SK-N-SH (cell line): Measurements from ENCODE around the gene SAE1. TPM values are rescaled to one million over a fixed set of nuclear protein-coding genes. Genes with fewer than 3 reads are reported as not detected.

Source experiments
- CTCF ChIA-PET: fragments of 300-600, 350-600 bp; formaldehyde crosslinking; extraction: SDS; loops from one replicate; lab custom pipeline; 2021; lab: Yijun Ruan, JAX
- POLR2A ChIA-PET: fragments of 350-600 bp; sonication (Branson Sonifier 250); formaldehyde crosslinking; extraction: SDS; loops from one replicate; lab custom pipeline; 2020; ENCODE audit warnings: antibody characterized with exemption, inconsistent platforms; lab: Yijun Ruan, JAX
- DNase-seq: peaks from one replicate; pipeline ENCODE4 v3.0.0; 2012
- H2AFZ ChIP-seq: fragments of 200-600 bp; sonication (generic); 2 replicates; pipeline ENCODE4 v1.8.1; 2016; ENCODE audit warnings: antibody characterized with exemption, mild to moderate bottlenecking, low read depth
- H3F3A ChIP-seq: fragments of 200-600 bp; sonication (generic); replicated peaks from 2 replicates; pipeline ENCODE3; 2016; ENCODE audit warnings: antibody characterized with exemption, mild to moderate bottlenecking; ENCODE audit not compliant: insufficient read depth
- H3K27ac ChIP-seq, 2 experiments: fragments of 200-500 bp in 1 of 2; fragments of 200-600 bp in 1 of 2; sonication (Bioruptor generic) in 1 of 2; sonication (generic), shearing (Covaris generic) in 1 of 2; 2 replicates each; pipeline versions ENCODE4 v1.5.1 to v1.6.1; 2014 to 2016; ENCODE audit warnings: low read depth in 2 of 2, inconsistent platforms in 1 of 2, low read length in 1 of 2, mild to moderate bottlenecking in 1 of 2, mixed read lengths in 1 of 2
- H3K27me3 ChIP-seq: fragments of 200-600 bp; sonication (generic), shearing (Covaris generic); 2 replicates; pipeline ENCODE4 v1.6.1; 2016; ENCODE audit warnings: mixed run types; ENCODE audit not compliant: insufficient read depth
- H3K36me3 ChIP-seq, 2 experiments: fragments of 200-500 bp in 1 of 2; fragments of 200-600 bp in 1 of 2; sonication (Bioruptor generic) in 1 of 2; sonication (generic) in 1 of 2; replicated peaks in 1 of 2; 2 replicates each; pipeline versions ENCODE3 to v1.5.1; 2014 to 2016; ENCODE audit warnings: low read length in 1 of 2, mild to moderate bottlenecking in 1 of 2; ENCODE audit not compliant: insufficient read depth in 2 of 2, control insufficient read depth in 1 of 2
- H3K4me1 ChIP-seq, 2 experiments: fragments of 200-500 bp in 1 of 2; fragments of 200-600 bp in 1 of 2; sonication (Bioruptor generic) in 1 of 2; sonication (generic), shearing (Covaris generic) in 1 of 2; 2 replicates each; pipeline versions ENCODE4 v1.5.1 to v1.6.1; 2014 to 2016; ENCODE audit warnings: low read depth in 1 of 2, low read length in 1 of 2, mixed run types in 1 of 2; ENCODE audit not compliant: insufficient read depth in 2 of 2, control insufficient read depth in 1 of 2
- H3K4me2 ChIP-seq: fragments of 200-600 bp; sonication (generic), shearing (Covaris generic); 2 replicates; pipeline ENCODE4 v1.6.1; 2017; ENCODE audit warnings: mixed run types
- H3K4me3 ChIP-seq, 2 experiments: fragments of 200-500 bp in 1 of 2; fragments of 200-600 bp in 1 of 2; sonication (Bioruptor generic) in 1 of 2; sonication (generic), shearing (Covaris generic) in 1 of 2; 2 replicates each; pipeline versions ENCODE4 v1.5.1 to v1.8.1; 2014 to 2016; ENCODE audit warnings: low read depth in 2 of 2, inconsistent platforms in 1 of 2, low read length in 1 of 2, mild to moderate bottlenecking in 1 of 2, mixed read lengths in 1 of 2, moderate library complexity in 1 of 2
- H3K79me2 ChIP-seq: fragments of 200-600 bp; sonication (generic); 2 replicates; pipeline ENCODE4 v1.8.1; 2017; ENCODE audit warnings: mild to moderate bottlenecking; ENCODE audit not compliant: insufficient read depth
- H3K9ac ChIP-seq: fragments of 200-600 bp; sonication (generic); 2 replicates; pipeline ENCODE4 v1.6.1; 2017; ENCODE audit warnings: mixed run types
- H3K9me2 ChIP-seq: fragments of 200-600 bp; sonication (generic); 2 replicates; pipeline ENCODE4 v1.6.1; 2017; ENCODE audit warnings: mixed run types
- H3K9me3 ChIP-seq: fragments of 200-600 bp; sonication (generic); 2 replicates; pipeline ENCODE4 v1.6.1; 2017; ENCODE audit warnings: mixed run types, mild to moderate bottlenecking, moderate library complexity
- H4K20me1 ChIP-seq: fragments of 200-600 bp; sonication (generic); 2 replicates; pipeline ENCODE4 v1.6.1; 2017; ENCODE audit warnings: mild to moderate bottlenecking, mixed run types; ENCODE audit not compliant: insufficient read depth
- POLR2AphosphoS5 ChIP-seq: IDR thresholded peaks from 2 replicates; pipeline ENCODE4 v1.6.1; 2012; ENCODE audit warnings: low read depth, low read length
- TAF1 ChIP-seq: IDR thresholded peaks from 2 replicates; pipeline ENCODE4 v1.6.1; 2012; ENCODE audit warnings: low read depth, mild to moderate bottlenecking, low read length, moderate library complexity, borderline replicate concordance
- WGBS: methylation state at CpG from one replicate; pipeline ENCODE4 v1.1.6; 2017; ENCODE audit warnings: low lambda C conversion rate; 5-methylcytosine and 5-hydroxymethylcytosine counted together
- polyA plus RNA-seq, 3 experiments: library from polyadenylated mRNA; depleted of rRNA; stranded (reverse); fragments of >200 nt; gene quantifications; 2 replicates each; pipeline ENCODE4 v1.2.3, GENCODE V29; 2012
- TF ChIP-seq, protein P1 (sequence below): IDR thresholded peaks from 2 replicates; pipeline ENCODE4 v1.4.0; 2012; ENCODE audit warnings: low read depth
- TF ChIP-seq, protein P2 (sequence below): IDR thresholded peaks from 2 replicates; pipeline ENCODE4 v1.6.1; 2012; ENCODE audit warnings: mild to moderate bottlenecking, low read depth, low read length, moderate library complexity
- TF ChIP-seq, protein P3 (sequence below): IDR thresholded peaks from 2 replicates; pipeline ENCODE4 v1.4.0; 2012; ENCODE audit warnings: low read depth, borderline replicate concordance

Gene SAE1
- polyA plus RNA-seq, 1 of the 3 experiments (the other 2 are of a cell fraction), result 123 TPM

DNA sequence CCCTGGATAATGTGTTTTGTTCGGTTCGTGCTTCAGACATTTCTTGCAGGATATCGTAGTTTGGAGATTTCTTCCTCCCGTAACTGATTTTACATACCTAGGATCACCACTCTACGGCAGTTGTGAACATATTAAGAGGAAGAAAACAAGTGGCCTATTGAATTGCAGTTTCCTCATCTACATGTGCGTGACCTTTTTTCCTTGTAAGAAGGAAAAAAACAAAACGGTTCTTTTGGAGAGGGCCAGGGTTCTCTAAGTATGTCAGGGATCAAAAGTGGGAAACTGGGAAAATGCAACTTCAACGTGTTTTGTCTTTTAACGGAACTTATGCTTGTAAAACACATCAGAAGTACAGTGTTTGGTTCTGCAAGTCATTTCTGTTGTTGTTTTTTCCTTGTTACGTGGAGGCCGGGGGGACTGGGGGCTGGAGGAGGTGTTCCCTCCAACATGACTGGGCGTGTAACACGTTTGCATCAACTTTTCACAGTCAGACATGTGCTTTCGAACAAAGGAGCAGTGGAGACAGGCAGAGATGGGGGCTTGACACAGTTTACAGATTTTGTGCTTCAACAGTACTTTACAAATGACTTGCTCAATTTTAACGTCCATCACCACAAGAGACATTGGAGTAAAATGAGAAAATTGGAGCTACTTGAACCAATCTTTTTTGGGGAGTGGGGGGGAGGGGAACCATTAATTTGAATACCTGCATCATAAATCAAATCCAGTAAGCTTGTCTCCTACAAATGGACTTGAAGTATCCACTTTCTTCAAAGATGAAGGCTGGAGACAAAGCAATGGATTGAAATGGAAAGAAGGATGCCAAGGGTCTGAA lies 20.9 kb upstream of the SAE1 start:
- peaks cover 42 to 52% of the 10 kb centered on the region in 2 experiments for H3K4me1 ChIP-seq
- no peaks in the 10 kb centered on the region for H3K9me3 ChIP-seq
- H3F3A ChIP-seq, result peaks cover 40% of the 10 kb centered on the region
- H3K79me2 ChIP-seq, result peaks cover 76% of the 10 kb centered on the region
- H3K4me2 ChIP-seq, result peak overlapping the region; percentile 99
- H4K20me1 ChIP-seq, result no peaks in the 10 kb centered on the region
- H2AFZ ChIP-seq, result no peak overlapping the region
- H3K36me3 ChIP-seq, result peaks cover 19 to 23% of the 10 kb centered on the region in 2 experiments
- ChIA-PET POLR2A (no interaction called here), CTCF (interaction anchor here (1.0 to 1.2 kb wide), 2 partner anchors 16 to 138 kb away, joined by 3 read pairs; no protein-coding TSS in a partner anchor)
- H3K9me2 ChIP-seq, result no peaks in the 10 kb centered on the region
- no peak for DNase-seq
- WGBS, result 50% methylated on average over 15 of the region's 15 CpGs
- no peaks in the 10 kb centered on the region for H3K27me3 ChIP-seq
- H3K9ac ChIP-seq, result peak overlapping the region; percentile 100
- peak overlapping the region; percentile 78 to 92 for H3K4me3 ChIP-seq
- TF ChIP-seq, protein P1, sequence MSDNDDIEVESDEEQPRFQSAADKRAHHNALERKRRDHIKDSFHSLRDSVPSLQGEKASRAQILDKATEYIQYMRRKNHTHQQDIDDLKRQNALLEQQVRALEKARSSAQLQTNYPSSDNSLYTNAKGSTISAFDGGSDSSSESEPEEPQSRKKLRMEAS, result peak; percentile 80
- TF ChIP-seq POLR2AphosphoS5, result 0 out of 2 replicates have a peak, but pooled peaks have one; percentile 38
- TF ChIP-seq, protein P2, sequence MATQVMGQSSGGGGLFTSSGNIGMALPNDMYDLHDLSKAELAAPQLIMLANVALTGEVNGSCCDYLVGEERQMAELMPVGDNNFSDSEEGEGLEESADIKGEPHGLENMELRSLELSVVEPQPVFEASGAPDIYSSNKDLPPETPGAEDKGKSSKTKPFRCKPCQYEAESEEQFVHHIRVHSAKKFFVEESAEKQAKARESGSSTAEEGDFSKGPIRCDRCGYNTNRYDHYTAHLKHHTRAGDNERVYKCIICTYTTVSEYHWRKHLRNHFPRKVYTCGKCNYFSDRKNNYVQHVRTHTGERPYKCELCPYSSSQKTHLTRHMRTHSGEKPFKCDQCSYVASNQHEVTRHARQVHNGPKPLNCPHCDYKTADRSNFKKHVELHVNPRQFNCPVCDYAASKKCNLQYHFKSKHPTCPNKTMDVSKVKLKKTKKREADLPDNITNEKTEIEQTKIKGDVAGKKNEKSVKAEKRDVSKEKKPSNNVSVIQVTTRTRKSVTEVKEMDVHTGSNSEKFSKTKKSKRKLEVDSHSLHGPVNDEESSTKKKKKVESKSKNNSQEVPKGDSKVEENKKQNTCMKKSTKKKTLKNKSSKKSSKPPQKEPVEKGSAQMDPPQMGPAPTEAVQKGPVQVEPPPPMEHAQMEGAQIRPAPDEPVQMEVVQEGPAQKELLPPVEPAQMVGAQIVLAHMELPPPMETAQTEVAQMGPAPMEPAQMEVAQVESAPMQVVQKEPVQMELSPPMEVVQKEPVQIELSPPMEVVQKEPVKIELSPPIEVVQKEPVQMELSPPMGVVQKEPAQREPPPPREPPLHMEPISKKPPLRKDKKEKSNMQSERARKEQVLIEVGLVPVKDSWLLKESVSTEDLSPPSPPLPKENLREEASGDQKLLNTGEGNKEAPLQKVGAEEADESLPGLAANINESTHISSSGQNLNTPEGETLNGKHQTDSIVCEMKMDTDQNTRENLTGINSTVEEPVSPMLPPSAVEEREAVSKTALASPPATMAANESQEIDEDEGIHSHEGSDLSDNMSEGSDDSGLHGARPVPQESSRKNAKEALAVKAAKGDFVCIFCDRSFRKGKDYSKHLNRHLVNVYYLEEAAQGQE, result no peak
- H3K27ac ChIP-seq, result peak overlapping the region; percentile 99 to 100

DNA sequence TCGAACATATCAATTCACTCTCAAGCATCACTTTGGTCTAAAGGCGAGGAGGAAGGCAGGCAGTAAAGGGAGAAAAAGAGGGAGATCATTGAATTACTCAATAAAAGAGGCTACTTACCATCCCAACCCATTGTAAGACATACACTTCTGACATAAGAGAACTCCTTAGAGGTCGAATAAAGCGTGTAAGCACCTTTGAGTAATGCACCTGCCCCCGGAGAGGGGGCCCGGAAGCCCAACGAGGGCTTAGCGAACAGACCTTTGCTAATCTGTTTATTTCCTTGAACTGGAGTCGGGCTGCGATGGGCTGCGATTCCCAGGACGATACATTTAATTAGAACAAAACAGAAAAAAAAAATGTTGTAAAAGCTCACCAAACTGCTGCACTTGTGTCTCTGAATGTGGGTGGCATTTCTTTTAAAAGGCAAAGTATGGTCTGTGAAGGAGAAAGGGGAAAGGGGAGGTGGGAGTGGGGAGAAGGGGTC lies 20.1 kb upstream of the SAE1 start:
- H3K9me3 ChIP-seq, result no peaks in the 10 kb centered on the region
- no peaks in the 10 kb centered on the region for H4K20me1 ChIP-seq
- peak overlapping the region; percentile 78 to 92 for H3K4me3 ChIP-seq
- H3F3A ChIP-seq, result peaks cover 40% of the 10 kb centered on the region
- H3K4me2 ChIP-seq, result peak overlapping the region; percentile 99
- ChIA-PET CTCF (interaction anchor here (0.6 to 1.3 kb wide), 4 partner anchors 11 to 97 kb away, joined by 3 read pairs; no protein-coding TSS in a partner anchor), POLR2A (no interaction called here)
- no peaks in the 10 kb centered on the region for H3K27me3 ChIP-seq
- no peak for DNase-seq
- H3K36me3 ChIP-seq, result peaks cover 15 to 19% of the 10 kb centered on the region in 2 experiments
- no peaks in the 10 kb centered on the region for H3K9me2 ChIP-seq
- H3K9ac ChIP-seq, result peak overlapping the region; percentile 100
- peak overlapping the region; percentile 99 to 100 for H3K27ac ChIP-seq
- H3K4me1 ChIP-seq, result peaks cover 42 to 49% of the 10 kb centered on the region in 2 experiments
- 5% methylated on average over 12 of the region's 12 CpGs for WGBS
- peaks cover 68% of the 10 kb centered on the region for H3K79me2 ChIP-seq
- no peak overlapping the region for H2AFZ ChIP-seq
- TF ChIP-seq, protein P3, sequence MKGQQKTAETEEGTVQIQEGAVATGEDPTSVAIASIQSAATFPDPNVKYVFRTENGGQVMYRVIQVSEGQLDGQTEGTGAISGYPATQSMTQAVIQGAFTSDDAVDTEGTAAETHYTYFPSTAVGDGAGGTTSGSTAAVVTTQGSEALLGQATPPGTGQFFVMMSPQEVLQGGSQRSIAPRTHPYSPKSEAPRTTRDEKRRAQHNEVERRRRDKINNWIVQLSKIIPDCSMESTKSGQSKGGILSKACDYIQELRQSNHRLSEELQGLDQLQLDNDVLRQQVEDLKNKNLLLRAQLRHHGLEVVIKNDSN, result no peak
- peak; percentile 16; the same call in 1 of the 2 replicates for TF ChIP-seq TAF1
